HepG2 (cell line): Measurements from ENCODE around the gene GIMAP7. TPM values are rescaled to one million over a fixed set of nuclear protein-coding genes. Genes with fewer than 3 reads are reported as not detected.

ENCODE experiments used
- ATAC-seq: fragments of 200-7000 bp; cut with Tn5 transposase; 3 replicates; pipeline ENCODE4 v1.9.1; 2020; ENCODE audit warnings: mild to moderate bottlenecking, moderate library complexity
- BruUV-seq: library from RNA; stranded (reverse); fragments of 400-500 nt; replicated peaks from 2 replicates; lab custom pipeline; 2021; lab: Mats Ljungman, UMichigan
- CTCF ChIA-PET: fragments of 300-600 bp; formaldehyde crosslinking; extraction: SDS; loops from one replicate; lab custom pipeline; 2021; ENCODE audit warnings: low total read pairs, inconsistent platforms, low intra/inter-chr PET ratio; lab: Yijun Ruan, JAX
- POLR2A ChIA-PET: fragments of 350-600 bp; sonication (Branson Sonifier 250); formaldehyde crosslinking; loops from one replicate; lab custom pipeline; 2020; ENCODE audit warnings: antibody characterized with exemption, inconsistent platforms; lab: Yijun Ruan, JAX
- DNase-seq: peaks from one replicate; pipeline ENCODE4 v3.0.0-alpha.2; 2015; ENCODE audit warnings: low spot score
- FAIRE-seq: peaks from 3 replicates; lab custom pipeline; 2011; peaks lifted over from hg19 to GRCh38; lab: Jason Lieb, UNC
- H2AFZ ChIP-seq: one replicate; pipeline ENCODE4 v1.6.1; 2011; ENCODE audit warnings: low read length, inconsistent platforms
- H3K27ac ChIP-seq: fragments of 300-600 bp; 3 replicates; pipeline ENCODE4 v1.8.0; 2011; ENCODE audit warnings: mixed run types, mild to moderate bottlenecking, mixed read lengths, low read length, inconsistent platforms; ENCODE audit not compliant: insufficient read depth; ENCODE audit errors: extremely low read length
- H3K27me3 ChIP-seq, 2 experiments: fragments of 200-600 bp in 1 of 2; 2 replicates in 1 of 2; 3 replicates in 1 of 2; pipeline versions ENCODE4 v1.6.0 to v1.8.0; 2011; ENCODE audit warnings: low read length in 2 of 2, mild to moderate bottlenecking in 2 of 2, moderate library complexity in 2 of 2, inconsistent platforms in 1 of 2; ENCODE audit not compliant: insufficient read depth in 2 of 2, control insufficient read depth in 1 of 2
- H3K36me3 ChIP-seq, 2 experiments: fragments of 200-600 bp in 1 of 2; replicated peaks in 1 of 2; 2 replicates in 1 of 2; 3 replicates in 1 of 2; pipeline versions ENCODE4 v1.5.1 to v1.8.0; 2011; ENCODE audit warnings: low read length in 2 of 2, inconsistent platforms in 1 of 2; ENCODE audit not compliant: insufficient read depth in 2 of 2, control insufficient read depth in 1 of 2
- H3K4me1 ChIP-seq: 2 replicates; pipeline ENCODE4 v1.5.1; 2012; ENCODE audit warnings: low read length, inconsistent platforms; ENCODE audit not compliant: insufficient read depth
- H3K4me2 ChIP-seq: 2 replicates; pipeline ENCODE4 v1.6.0; 2011; ENCODE audit warnings: low read depth, low read length, inconsistent platforms
- H3K4me3 ChIP-seq, 3 experiments: fragments of 200-600 bp in 1 of 3; sonication (generic), shearing (Covaris generic) in 1 of 3; replicated peaks in 1 of 3; 2 replicates each; pipeline ENCODE4 v1.5.1; 2011 to 2016; ENCODE audit warnings: low read length in 3 of 3, inconsistent platforms in 2 of 3, low read depth in 2 of 3, mild to moderate bottlenecking in 2 of 3, control low read depth in 1 of 3, mixed read lengths in 1 of 3; ENCODE audit not compliant: insufficient read depth in 1 of 3
- H3K79me2 ChIP-seq: one replicate; pipeline ENCODE4 v1.6.1; 2011; ENCODE audit warnings: low read length, inconsistent platforms; ENCODE audit not compliant: insufficient read depth
- H3K9ac ChIP-seq: 2 replicates; pipeline ENCODE4 v1.6.0; 2011; ENCODE audit warnings: mild to moderate bottlenecking, low read depth, low read length, inconsistent platforms; ENCODE audit not compliant: insufficient read depth
- H3K9me3 ChIP-seq: 2 replicates; pipeline ENCODE4 v1.5.1; 2012; ENCODE audit warnings: mild to moderate bottlenecking, low read length
- H4K20me1 ChIP-seq: 2 replicates; pipeline ENCODE4 v1.6.0; 2011; ENCODE audit warnings: inconsistent platforms, mild to moderate bottlenecking, low read length, moderate library complexity; ENCODE audit not compliant: insufficient read depth
- AKAP8 ChIP-seq: sonication (generic); formaldehyde crosslinking; IDR thresholded peaks from 2 replicates; pipeline ENCODE4 v1.5.1; 2020; ENCODE audit warnings: mild to moderate bottlenecking, missing genetic modification reagents
- ARID4A ChIP-seq: sonication (generic); formaldehyde crosslinking; IDR thresholded peaks from 2 replicates; pipeline ENCODE4 v1.5.0; 2020; ENCODE audit warnings: mild to moderate bottlenecking, missing genetic modification reagents, borderline replicate concordance
- GPN1 ChIP-seq: sonication (generic); formaldehyde crosslinking; IDR thresholded peaks from 2 replicates; pipeline ENCODE4 v1.5.1; 2020; ENCODE audit warnings: missing genetic modification reagents, borderline replicate concordance
- NAIF1 ChIP-seq: sonication (generic); formaldehyde crosslinking; IDR thresholded peaks from 2 replicates; pipeline ENCODE4 v1.5.0; 2020; ENCODE audit warnings: mild to moderate bottlenecking, missing genetic modification reagents, borderline replicate concordance
- NR1H2 ChIP-seq: sonication (generic); formaldehyde crosslinking; IDR thresholded peaks from 2 replicates; pipeline ENCODE4 v1.8.1; 2022; ENCODE audit warnings: low read depth, missing genetic modification reagents, borderline replicate concordance
- PHF20 ChIP-seq: sonication (generic); formaldehyde crosslinking; IDR thresholded peaks from 2 replicates; pipeline ENCODE4 v1.5.0; 2020; ENCODE audit warnings: mild to moderate bottlenecking, missing genetic modification reagents
- RFX5 ChIP-seq: IDR thresholded peaks from 2 replicates; pipeline ENCODE4 v1.6.1; 2011; ENCODE audit warnings: low read depth, low read length, improper control_type of control experiment
- SMAD9 ChIP-seq: sonication (generic); formaldehyde crosslinking; IDR thresholded peaks from 2 replicates; pipeline ENCODE4 v1.5.1; 2020; ENCODE audit warnings: mild to moderate bottlenecking, missing genetic modification reagents
- SOX5 ChIP-seq: IDR thresholded peaks from 2 replicates; pipeline ENCODE4 v1.6.1; 2016; ENCODE audit warnings: borderline replicate concordance
- ZBTB7B ChIP-seq: sonication (generic); formaldehyde crosslinking; IDR thresholded peaks from 2 replicates; pipeline ENCODE4 v1.4.0; 2020; ENCODE audit warnings: missing genetic modification reagents
- ZNF619 ChIP-seq: sonication (generic); formaldehyde crosslinking; IDR thresholded peaks from 2 replicates; pipeline ENCODE4 v1.4.0; 2020; ENCODE audit warnings: mild to moderate bottlenecking, missing genetic modification reagents
- ZNF670 ChIP-seq: sonication (generic); formaldehyde crosslinking; IDR thresholded peaks from 2 replicates; pipeline ENCODE4 v1.8.0; 2022; ENCODE audit warnings: mild to moderate bottlenecking, missing genetic modification reagents, borderline replicate concordance
- ZNF891 ChIP-seq: sonication (generic); formaldehyde crosslinking; IDR thresholded peaks from 2 replicates; pipeline ENCODE4 v1.5.0; 2020; ENCODE audit warnings: mild to moderate bottlenecking, missing genetic modification reagents
- WGBS: methylation state at CpG from one replicate; pipeline ENCODE4 v1.1.6; 2017; ENCODE audit warnings: low lambda C conversion rate; 5-methylcytosine and 5-hydroxymethylcytosine counted together
- in situ Hi-C: cut with HindIII; loops from 2 replicates; pipeline ENCODE4 v1.10.0; 2017; ENCODE audit warnings: low pct_unique_long_range_greater_than_20kb; ENCODE audit not compliant: extremely low pct_ligation_motif_present
- intact Hi-C: fragments of 100-400 bp; cut with micrococcal nuclease; formaldehyde crosslinking; loops from one replicate; pipeline ENCODE4 v1.10.0; 2022; ENCODE audit not compliant: unreplicated experiment
- polyA plus RNA-seq, 8 experiments: library from polyadenylated mRNA; depleted of rRNA in 3 of 8; stranded (reverse) in 7 of 8; unstranded in 1 of 8; fragments of >200 nt; fragmentation: Illumina TruSeq in 4 of 8; extraction: Trizol in 4 of 8; gene quantifications; 2 replicates each; pipeline versions ENCODE4 v1.2.1 to v1.2.3, GENCODE V29; 2011 to 2016; ENCODE audit warnings: low read depth in 4 of 8, missing spikeins in 1 of 8, mixed read lengths in 1 of 8; ENCODE audit not compliant: insufficient read depth in 1 of 8
- total RNA-seq, 5 experiments: library from RNA; depleted of rRNA; stranded (reverse); fragments of >200 nt; fragmentation: Illumina TruSeq; extraction: Trizol; gene quantifications; 2 replicates each; pipeline ENCODE4 v1.2.3, GENCODE V29; 2016; ENCODE audit warnings: low read depth in 1 of 5

The GIMAP7 gene
- total and polyA plus RNA-seq, 2 of the 13 experiments (the other 11 are each of a cell fraction or from before 2014, with no cell fraction given) = not detected

GRCh38 chr7:150479023-150479716 is 35.5 kb upstream of the GIMAP7 start (continued):
- TF ChIP-seq AKAP8 (CRISPR knock-in tag) = no peak
- TF ChIP-seq NAIF1 (CRISPR knock-in tag) = no peak
- no peak for TF ChIP-seq ZNF619
- no peak for TF ChIP-seq ZBTB7B
- TF ChIP-seq ARID4A (CRISPR knock-in tag) = no peak
- no peak for TF ChIP-seq RFX5

DNA sequence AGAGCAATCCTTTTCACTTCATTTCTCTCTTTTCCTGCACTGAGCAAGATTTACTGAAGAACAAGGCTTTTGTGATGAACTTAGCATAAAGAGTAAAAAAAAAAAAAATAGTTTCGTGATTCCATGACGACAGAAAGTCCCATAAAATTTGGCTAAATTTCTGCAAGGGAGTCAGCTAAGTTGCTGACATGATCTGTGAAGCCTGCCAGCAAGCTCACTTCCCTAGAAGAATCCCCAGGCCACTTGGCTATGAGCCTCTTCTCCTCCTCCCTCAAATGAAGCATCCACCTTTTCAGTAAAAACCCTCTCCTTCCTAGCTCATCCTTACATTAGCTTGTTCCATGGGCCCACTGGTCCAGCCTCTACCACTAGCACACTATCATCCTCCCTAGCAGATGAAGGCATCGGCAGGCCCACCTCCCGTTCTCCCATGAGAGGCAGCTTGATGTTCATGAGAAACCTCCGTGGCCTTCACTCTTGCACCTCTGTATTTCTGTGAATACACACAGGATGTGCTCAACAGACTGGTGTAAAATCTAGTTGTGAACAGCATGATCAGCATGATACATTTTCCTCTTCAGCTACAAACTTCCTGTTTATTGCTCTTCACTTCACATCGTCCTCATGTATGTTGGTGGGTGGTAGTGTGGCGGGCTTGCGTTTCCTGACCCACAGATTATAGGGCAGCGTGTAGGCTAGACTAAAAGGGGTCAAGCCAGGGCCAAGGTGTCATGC is 33.3 kb upstream of the GIMAP7 start:
- intact Hi-C loops = no loop called here
- DNase-seq (no peak), ATAC-seq (no peak), FAIRE-seq (no peak)
- no TSS peak for BruUV-seq
- H3K4me2 ChIP-seq = no peak overlapping the region
- H3K27ac ChIP-seq = no peak overlapping the region
- no peaks in the 10 kb centered on the region for H4K20me1 ChIP-seq
- in situ Hi-C loops = no loop called here
- no peaks in the 10 kb centered on the region for H3K36me3 ChIP-seq
- no peak overlapping the region for H2AFZ ChIP-seq
- H3K9me3 ChIP-seq = no peaks in the 10 kb centered on the region
- ChIA-PET CTCF (no interaction called here), POLR2A (no interaction called here)
- no peak for TF ChIP-seq ZNF891 (CRISPR knock-in tag)
- TF ChIP-seq PHF20 (CRISPR knock-in tag) = no peak
- TF ChIP-seq ZNF670 = no peak
- no peak for TF ChIP-seq NR1H2
- TF ChIP-seq SOX5 (CRISPR knock-in tag) = no peak
- TF ChIP-seq GPN1 (CRISPR knock-in tag) = no peak
- TF ChIP-seq SMAD9 (CRISPR knock-in tag) = no peak
- WGBS = 16% methylated on average over 9 of the region's 9 CpGs
- peaks cover 1 to 38% of the 10 kb centered on the region in 2 experiments; a peak in 3 of 5 replicates for H3K27me3 ChIP-seq
- no peak overlapping the region for H3K9ac ChIP-seq
- no peaks in the 10 kb centered on the region for H3K4me1 ChIP-seq
- no peak overlapping the region for H3K4me3 ChIP-seq
- H3K79me2 ChIP-seq = no peaks in the 10 kb centered on the region
